Stimulated activated naive CD8-positive, alpha-beta T cell treated with anti-CD3 and anti-CD28 coated beads, Interleukin-15, Interleukin-2, amounts not matched to agents 100 U/mL and 50 U/mL, for 24 hours (primary cell): ENCODE results near the gene PATJ.
"Not testable (repeated sequence)": the region's sequence is repeated elsewhere in the genome, so short reads cannot be mapped to it uniquely, and the experiment has no call there.

Source experiments
- ATAC-seq: fragments of 150-1000 bp; cut with Tn5 transposase; one replicate; pipeline ENCODE4 v1.10.0; 2021
- DNase-seq: peaks from one replicate; pipeline ENCODE4 v3.0.0; 2021

The PATJ gene

GRCh38 chr1:62177621-62178020 is 435.3 kb downstream of the PATJ start:
- DNase-seq (no peak), ATAC-seq (no peak)

GRCh38 chr1:62178372-62178771 is 436.1 kb downstream of the PATJ start:
- DNase-seq = no peak
- ATAC-seq = no peak

GRCh38 chr1:62180054-62180453 is 437.8 kb downstream of the PATJ start:
- not testable (repeated sequence) for DNase-seq, ATAC-seq

- DNase-seq (no peak), ATAC-seq (no peak)
Measured at GRCh38 chr1:62180639-62181038, 438.4 kb downstream of the PATJ start.

- DNase-seq (no peak), ATAC-seq (no peak)
Measured at GRCh38 chr1:62181532-62181931, 439.3 kb downstream of the PATJ start.

- not testable (repeated sequence) for ATAC-seq, DNase-seq
Measured at GRCh38 chr1:62182157-62182556, 439.9 kb downstream of the PATJ start.

GRCh38 chr1:62183164-62184020 is 441.1 kb downstream of the PATJ start:
- DNase-seq, ATAC-seq: not testable (repeated sequence)

- no peak for DNase-seq
- no peak for ATAC-seq
Measured at GRCh38 chr1:62184336-62184735, 442.1 kb downstream of the PATJ start.

- not testable (repeated sequence) for DNase-seq, ATAC-seq
Measured at GRCh38 chr1:62185233-62185632, 443.0 kb downstream of the PATJ start.

- DNase-seq = no peak
- ATAC-seq = no peak
Measured at GRCh38 chr1:62185677-62186076, 443.4 kb downstream of the PATJ start.

GRCh38 chr1:62187548-62187947 is 445.3 kb downstream of the PATJ start:
- ATAC-seq (no peak), DNase-seq (no peak)

GRCh38 chr1:62188111-62188510 is 445.8 kb downstream of the PATJ start:
- DNase-seq (no peak), ATAC-seq (no peak)

- ATAC-seq (peak; percentile 36), DNase-seq (peak; percentile 4)
Measured at GRCh38 chr1:62194651-62195544, 452.6 kb downstream of the PATJ start, which contains the start of gene L1TD1. TSS of gene L1TD1 (plus strand) at chr1:62194849. CDS start at chr1:62206629, 11,780 bp downstream.

- DNase-seq = no peak
- no peak for ATAC-seq
Measured at GRCh38 chr1:62196086-62196690, 453.9 kb downstream of the PATJ start.

- ATAC-seq (no peak), DNase-seq (no peak)
Measured at GRCh38 chr1:62198069-62198780, 455.9 kb downstream of the PATJ start.

GRCh38 chr1:62198781-62199125 is 456.5 kb downstream of the PATJ start:
- ATAC-seq (no peak), DNase-seq (no peak)

GRCh38 chr1:62207187-62207586 is 464.9 kb downstream of the PATJ start:
- no peak for ATAC-seq
- no peak for DNase-seq

- no peak for DNase-seq
- no peak for ATAC-seq
Measured at GRCh38 chr1:62208087-62208486, 465.8 kb downstream of the PATJ start.

GRCh38 chr1:62208970-62209369 is 466.7 kb downstream of the PATJ start:
- DNase-seq (no peak), ATAC-seq (no peak)

- ATAC-seq (peak; percentile 43), DNase-seq (no peak)
Measured at GRCh38 chr1:62209931-62210595, 467.8 kb downstream of the PATJ start.

- ATAC-seq (no peak), DNase-seq (no peak)
Measured at GRCh38 chr1:62210960-62211359, 468.7 kb downstream of the PATJ start.
